HL-60 (cell line): Measurements from ENCODE around the gene HORMAD2.
"Not testable (repeated sequence)": the region's sequence is repeated elsewhere in the genome, so short reads cannot be mapped to it uniquely, and the experiment has no call there.

Experiments used
- DNase-seq, 2 experiments: peaks; one replicate each; pipeline ENCODE4 v3.0.0-alpha.2; 2010 to 2020; ENCODE audit warnings: low read depth in 1 of 2, low spot score in 1 of 2
- H3K27ac ChIP-seq: fragments of 250-450 bp; sonication (Bioruptor Pico); replicated peaks from 2 replicates; pipeline ENCODE4 v1.5.1; 2020; ENCODE audit warnings: mild to moderate bottlenecking, moderate library complexity
- H3K27me3 ChIP-seq: fragments of 250-450 bp; sonication (Bioruptor Pico); 2 replicates; pipeline ENCODE4 v1.5.1; 2021; ENCODE audit warnings: mild to moderate bottlenecking, moderate library complexity; ENCODE audit not compliant: insufficient read depth, poor library complexity, severe bottlenecking
- H3K4me3 ChIP-seq: replicated peaks from 2 replicates; pipeline ENCODE4 v1.5.1; 2011; ENCODE audit warnings: mild to moderate bottlenecking, control low read depth, low read length; ENCODE audit not compliant: insufficient read depth
- CTCF ChIP-seq: IDR thresholded peaks from one replicate; pipeline ENCODE4 v1.5.1; 2011; ENCODE audit warnings: low read length, control low read depth, inconsistent platforms; ENCODE audit not compliant: insufficient read depth
- GABPA ChIP-seq: IDR thresholded peaks from 2 replicates; pipeline ENCODE4 v1.6.1; 2012; ENCODE audit warnings: low read depth
- POLR2AphosphoS5 ChIP-seq: IDR thresholded peaks from 2 replicates; pipeline ENCODE4 v1.6.1; 2012; ENCODE audit warnings: low read depth
- REST ChIP-seq: IDR thresholded peaks from 2 replicates; pipeline ENCODE4 v1.6.1; 2012; ENCODE audit warnings: low read depth; ENCODE audit not compliant: insufficient replicate concordance
- SPI1 ChIP-seq: IDR thresholded peaks from 2 replicates; pipeline ENCODE4 v1.6.1; 2012; ENCODE audit warnings: low read depth, mild to moderate bottlenecking, borderline replicate concordance

The HORMAD2 gene

GRCh38 chr22:30078320-30079311 lies 1.6 kb upstream of the HORMAD2 start:
- H3K27ac ChIP-seq, result no peak overlapping the region
- DNase-seq, result no peak
- H3K27me3 ChIP-seq, result peaks cover 4% of the 10 kb centered on the region
- no peak overlapping the region for H3K4me3 ChIP-seq
- TF ChIP-seq GABPA (no peak), REST (no peak), CTCF (no peak), SPI1 (no peak), POLR2AphosphoS5 (no peak)

GRCh38 chr22:30080805-30081204 lies 541 bp downstream of the HORMAD2 start:
- no peak overlapping the region for H3K27ac ChIP-seq
- no peak overlapping the region for H3K4me3 ChIP-seq
- peaks cover 4% of the 10 kb centered on the region for H3K27me3 ChIP-seq
- DNase-seq, result no peak
- TF ChIP-seq POLR2AphosphoS5, result no peak
- no peak for TF ChIP-seq SPI1
- TF ChIP-seq CTCF, result no peak
- TF ChIP-seq REST, result no peak
- TF ChIP-seq GABPA, result no peak

GRCh38 chr22:30086496-30086895 lies 6.2 kb downstream of the HORMAD2 start:
- TF ChIP-seq CTCF (no peak), SPI1 (no peak), POLR2AphosphoS5 (no peak), REST (no peak), GABPA (no peak)
- no peak overlapping the region for H3K27ac ChIP-seq
- no peak for DNase-seq

GRCh38 chr22:30087037-30087436 lies 6.8 kb downstream of the HORMAD2 start:
- DNase-seq, H3K27me3 ChIP-seq, H3K27ac ChIP-seq, H3K4me3 ChIP-seq: not testable (repeated sequence)

More at GRCh38 chr22:30086496-30086895, 6.2 kb downstream of the HORMAD2 start:
- Histone ChIP-seq H3K27me3 (no peaks in the 10 kb centered on the region), H3K4me3 (no peak overlapping the region)
